GM23248 (cell line): ENCODE data around the gene CASR. TPM values are rescaled to one million over a fixed set of nuclear protein-coding genes. Genes with fewer than 3 reads are reported as not detected.

Experiments used
- DNase-seq: peaks from one replicate; pipeline ENCODE4 v3.0.0-alpha.2; 2015
- H2AFZ ChIP-seq: fragments of 200-600 bp; sonication (generic); 2 replicates; pipeline ENCODE4 v1.6.1; 2016; ENCODE audit warnings: antibody characterized with exemption
- H3F3A ChIP-seq: fragments of 200-600 bp; sonication (generic); 2 replicates; pipeline ENCODE4 v1.6.1; 2016; ENCODE audit warnings: mild to moderate bottlenecking, antibody characterized with exemption, mixed run types; ENCODE audit not compliant: insufficient read depth
- H3K27ac ChIP-seq: fragments of 200-600 bp; sonication (generic); 2 replicates; pipeline ENCODE4 v1.5.1; 2016; ENCODE audit warnings: mild to moderate bottlenecking
- H3K27me3 ChIP-seq: fragments of 200-600 bp; sonication (generic); replicated peaks from 2 replicates; pipeline ENCODE4 v1.6.1; 2016; ENCODE audit warnings: mild to moderate bottlenecking; ENCODE audit not compliant: insufficient read depth
- H3K36me3 ChIP-seq: fragments of 200-600 bp; sonication (generic); 2 replicates; pipeline ENCODE4 v1.6.1; 2016; ENCODE audit warnings: low read depth, mild to moderate bottlenecking
- H3K4me1 ChIP-seq: fragments of 200-600 bp; sonication (generic); 2 replicates; pipeline ENCODE4 v1.6.1; 2016; ENCODE audit warnings: mild to moderate bottlenecking; ENCODE audit not compliant: insufficient read depth
- H3K4me2 ChIP-seq: fragments of 200-600 bp; sonication (generic); one replicate; pipeline ENCODE4 v1.6.1; 2016; ENCODE audit warnings: mild to moderate bottlenecking; ENCODE audit not compliant: unreplicated experiment
- H3K4me3 ChIP-seq: fragments of 200-600 bp; sonication (generic); 2 replicates; pipeline ENCODE4 v1.5.1; 2016; ENCODE audit warnings: mild to moderate bottlenecking
- H3K79me2 ChIP-seq: fragments of 200-600 bp; sonication (generic); 2 replicates; pipeline ENCODE4 v1.6.1; 2016; ENCODE audit warnings: mild to moderate bottlenecking; ENCODE audit not compliant: insufficient read depth
- H3K9ac ChIP-seq: fragments of 200-600 bp; sonication (generic); 2 replicates; pipeline ENCODE4 v1.6.1; 2016; ENCODE audit warnings: mild to moderate bottlenecking
- H3K9me2 ChIP-seq: fragments of 200-600 bp; sonication (generic); 2 replicates; pipeline ENCODE4 v1.6.1; 2016; ENCODE audit warnings: mixed run types, mild to moderate bottlenecking, moderate library complexity; ENCODE audit not compliant: insufficient read depth
- H3K9me3 ChIP-seq: fragments of 200-600 bp; sonication (generic); one replicate; pipeline ENCODE4 v1.6.1; 2017; ENCODE audit warnings: low read depth
- H4K20me1 ChIP-seq: fragments of 200-600 bp; sonication (generic); 2 replicates; pipeline ENCODE4 v1.6.0; 2016; ENCODE audit not compliant: insufficient read depth
- EZH2 ChIP-seq: fragments of 200-600 bp; sonication (generic); IDR thresholded peaks from 2 replicates; pipeline ENCODE4 v1.6.1; 2018; ENCODE audit warnings: antibody characterized with exemption, mild to moderate bottlenecking; ENCODE audit not compliant: insufficient read depth, poor library complexity, severe bottlenecking
- EZH2phosphoT487 ChIP-seq: fragments of 200-600 bp; sonication (generic); IDR thresholded peaks from 2 replicates; pipeline ENCODE4 v1.6.1; 2018; ENCODE audit warnings: antibody characterized with exemption, moderate library complexity, mild to moderate bottlenecking, low read depth; ENCODE audit not compliant: insufficient read depth
- WGBS, 2 experiments: methylation state at CpG; one replicate each; pipeline ENCODE4 v1.1.6; 2015 to 2017; ENCODE audit warnings: low lambda C conversion rate in 2 of 2, low coverage in 1 of 2; ENCODE audit errors: missing lambda C conversion rate in 2 of 2; 5-methylcytosine and 5-hydroxymethylcytosine counted together
- in situ Hi-C: fragments of 300-500 bp; cut with MboI; formaldehyde crosslinking; loops from 2 replicates; pipeline ENCODE4 v1.15.0; 2020
- polyA plus RNA-seq: library from polyadenylated mRNA; unstranded; fragments of >200 nt; fragmentation: Nextera tagmentation; extraction: Ambion mirVana; gene quantifications from 2 replicates; pipeline ENCODE4 v1.2.1, GENCODE V29; 2016
- total RNA-seq: library from RNA; depleted of rRNA; stranded (reverse); fragments of >200 nt; shearing (Covaris generic); gene quantifications from 2 replicates; pipeline ENCODE4 v1.2.3, GENCODE V29; 2014

CASR gene
- total and polyA plus RNA-seq, 2 experiments from 2014 or later = not detected

DNA sequence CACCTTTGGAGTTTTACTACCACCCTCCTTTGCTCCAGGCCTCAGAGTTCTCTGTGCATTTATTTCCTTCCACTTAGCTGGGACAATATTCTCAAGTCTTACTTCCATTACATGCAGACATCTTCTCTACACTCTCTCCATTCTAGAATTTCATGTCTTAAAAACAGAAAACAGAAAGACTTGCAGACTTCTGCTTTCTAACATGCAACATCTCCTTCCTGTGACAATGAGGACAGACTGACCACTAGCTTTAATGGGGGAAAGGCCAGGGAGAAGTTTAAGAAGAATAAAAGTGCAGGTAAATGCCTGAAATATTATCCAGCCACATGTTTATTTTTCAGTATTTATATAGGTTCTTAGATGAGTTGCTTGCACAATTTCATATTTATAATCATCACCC lies 124.5 kb downstream of the CASR start:
- Histone ChIP-seq H3K79me2 (no peaks in the 10 kb centered on the region), H3K9me2 (no peaks in the 10 kb centered on the region), H3K36me3 (no peaks in the 10 kb centered on the region), H2AFZ (no peak overlapping the region), H3K9me3 (no peaks in the 10 kb centered on the region), H3F3A (no peaks in the 10 kb centered on the region), H3K4me2 (no peak overlapping the region), H3K27me3 (peaks cover 9% of the 10 kb centered on the region), H3K4me3 (no peak overlapping the region), H3K27ac (no peak overlapping the region), H3K4me1 (no peaks in the 10 kb centered on the region), H4K20me1 (no peaks in the 10 kb centered on the region), H3K9ac (no peak overlapping the region)
- TF ChIP-seq EZH2phosphoT487 = no peak
- DNase-seq = no peak
- in situ Hi-C loops = no loop called here

- 32 to 58% methylated on average over 1 of the region's 1 CpG for WGBS, 2 experiments
- no peak overlapping the region for H3K27ac ChIP-seq
- H3K4me1 ChIP-seq = 0 out of 2 replicates have a peak, but pooled peaks cover 3% of the 10 kb centered on the region
- TF ChIP-seq EZH2phosphoT487 = no peak
- TF ChIP-seq EZH2 = no peak
- H3K4me3 ChIP-seq = no peak overlapping the region
- no peaks in the 10 kb centered on the region for H3F3A ChIP-seq
- H3K27me3 ChIP-seq = peaks cover 9% of the 10 kb centered on the region
- no peak for DNase-seq
- H3K4me2 ChIP-seq = no peak overlapping the region
- H3K9me2 ChIP-seq = no peaks in the 10 kb centered on the region
- H3K36me3 ChIP-seq = no peaks in the 10 kb centered on the region
- H3K9me3 ChIP-seq = no peaks in the 10 kb centered on the region
- H4K20me1 ChIP-seq = no peaks in the 10 kb centered on the region
- H3K9ac ChIP-seq = no peak overlapping the region
- no peaks in the 10 kb centered on the region for H3K79me2 ChIP-seq
- H2AFZ ChIP-seq = no peak overlapping the region
- in situ Hi-C loops = no loop called here
These were observed 126.9 kb downstream of the CASR start for GRCh38 chr3:122310361-122310760.

GRCh38 chr3:122312826-122313225 lies 129.4 kb downstream of the CASR start:
- H4K20me1 ChIP-seq = no peaks in the 10 kb centered on the region
- H3K27me3 ChIP-seq = peaks cover 4% of the 10 kb centered on the region; the same call in 1 of the 2 replicates
- no peak overlapping the region for H3K9ac ChIP-seq
- no peak overlapping the region for H3K4me3 ChIP-seq
- no peak overlapping the region for H2AFZ ChIP-seq
- H3K27ac ChIP-seq = no peak overlapping the region
- H3K4me2 ChIP-seq = no peak overlapping the region
- in situ Hi-C loops = no loop called here
- no peaks in the 10 kb centered on the region for H3K9me2 ChIP-seq
- 0 out of 2 replicates have a peak, but pooled peaks cover 3% of the 10 kb centered on the region for H3K4me1 ChIP-seq
- no peak for DNase-seq
- no peaks in the 10 kb centered on the region for H3K79me2 ChIP-seq
- no peaks in the 10 kb centered on the region for H3F3A ChIP-seq
- H3K9me3 ChIP-seq = no peaks in the 10 kb centered on the region
- H3K36me3 ChIP-seq = no peaks in the 10 kb centered on the region
- TF ChIP-seq EZH2 (no peak), EZH2phosphoT487 (no peak)

DNA sequence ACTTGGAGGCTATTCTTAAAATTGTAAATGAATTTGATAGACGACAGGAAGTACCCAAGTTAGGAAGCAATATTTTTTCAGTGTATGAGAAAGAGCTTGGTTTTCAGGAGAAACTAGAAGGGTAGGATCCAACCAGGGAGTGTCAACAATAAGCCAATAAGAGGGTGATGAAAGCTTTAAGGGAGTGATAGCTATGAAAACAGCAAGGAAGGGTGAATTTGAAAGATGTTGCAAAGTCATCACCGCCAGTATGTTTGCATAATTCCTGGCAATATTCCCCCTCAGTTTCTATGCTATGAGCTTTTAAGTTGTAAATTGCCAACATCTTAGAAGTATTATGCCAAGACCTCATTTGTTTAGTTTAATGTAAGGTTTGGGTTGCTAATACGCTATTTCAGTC lies 129.8 kb downstream of the CASR start:
- Histone ChIP-seq H3K27me3 (peaks cover 3% of the 10 kb centered on the region; the same call in 1 of the 2 replicates), H3K9ac (no peak overlapping the region), H2AFZ (no peak overlapping the region), H3K4me3 (no peak overlapping the region), H3K4me1 (0 out of 2 replicates have a peak, but pooled peaks cover 3% of the 10 kb centered on the region), H4K20me1 (no peaks in the 10 kb centered on the region), H3F3A (no peaks in the 10 kb centered on the region), H3K9me3 (no peaks in the 10 kb centered on the region), H3K4me2 (no peak overlapping the region), H3K36me3 (no peaks in the 10 kb centered on the region), H3K9me2 (no peaks in the 10 kb centered on the region), H3K79me2 (no peaks in the 10 kb centered on the region), H3K27ac (no peak overlapping the region)
- TF ChIP-seq EZH2 (no peak), EZH2phosphoT487 (no peak)
- DNase-seq = peak; percentile 21
- WGBS, 2 experiments = 48% methylated on average over 3 of the region's 3 CpGs
- in situ Hi-C loops = no loop called here

GRCh38 chr3:122314228-122314876 lies 130.9 kb downstream of the CASR start:
- Histone ChIP-seq H4K20me1 (no peaks in the 10 kb centered on the region), H3K4me1 (0 out of 2 replicates have a peak, but pooled peaks cover 3% of the 10 kb centered on the region), H3K79me2 (no peaks in the 10 kb centered on the region), H3K4me3 (no peak overlapping the region), H3F3A (no peaks in the 10 kb centered on the region), H3K4me2 (peak overlapping the region; percentile 33), H3K27me3 (no peaks in the 10 kb centered on the region; the same call in 1 of the 2 replicates), H3K9me3 (no peaks in the 10 kb centered on the region), H2AFZ (peak overlapping the region; percentile 80), H3K9me2 (no peaks in the 10 kb centered on the region), H3K36me3 (no peaks in the 10 kb centered on the region), H3K27ac (peak overlapping the region; percentile 41), H3K9ac (no peak overlapping the region)
- 39 to 50% methylated on average over 2 of the region's 2 CpGs for WGBS, 2 experiments
- TF ChIP-seq EZH2phosphoT487 = no peak
- DNase-seq = peak; percentile 63
- in situ Hi-C loops = no loop called here
